Superior temporal gyrus (tissue), 1 donor: ENCODE results near the gene MTG2.

ENCODE experiments used
- DNase-seq: peaks from one replicate; pipeline ENCODE4 v3.0.0-alpha.2; 2016; ENCODE audit errors: extremely low spot score

Gene MTG2

GRCh38 chr20:62233684-62234083 is 50.9 kb downstream of the MTG2 start:
- DNase-seq = no peak

GRCh38 chr20:62234339-62234738 is 51.5 kb downstream of the MTG2 start:
- DNase-seq = no peak

GRCh38 chr20:62235001-62235776 is 52.4 kb downstream of the MTG2 start:
- no peak for DNase-seq

GRCh38 chr20:62235777-62236157 is 52.9 kb downstream of the MTG2 start:
- no peak for DNase-seq

GRCh38 chr20:62236200-62236599 is 53.4 kb downstream of the MTG2 start:
- no peak for DNase-seq

- peak; percentile 36 for DNase-seq
Measured at GRCh38 chr20:62236766-62237513, 54.1 kb downstream of the MTG2 start.

GRCh38 chr20:62237514-62237800 is 54.6 kb downstream of the MTG2 start:
- no peak for DNase-seq

- peak; percentile 99 for DNase-seq
Measured at GRCh38 chr20:62237801-62238568, 55.2 kb downstream of the MTG2 start, which contains the start of gene OSBPL2. TSS of gene OSBPL2 (plus strand) at chr20:62238521. CDS start at chr20:62256185, 17,664 bp downstream.

GRCh38 chr20:62238569-62239277 is 55.9 kb downstream of the MTG2 start:
- DNase-seq = no peak

- DNase-seq = no peak
Measured at GRCh38 chr20:62239278-62239879, 56.6 kb downstream of the MTG2 start.

GRCh38 chr20:62240020-62240685 is 57.3 kb downstream of the MTG2 start:
- DNase-seq = no peak

- DNase-seq = no peak
Measured at GRCh38 chr20:62241506-62241905, 58.7 kb downstream of the MTG2 start.

GRCh38 chr20:62242176-62242575 is 59.3 kb downstream of the MTG2 start:
- no peak for DNase-seq

- no peak for DNase-seq
Measured at GRCh38 chr20:62243106-62243505, 60.3 kb downstream of the MTG2 start.

- DNase-seq = no peak
Measured at GRCh38 chr20:62243906-62244515, 61.2 kb downstream of the MTG2 start.

- DNase-seq = no peak
Measured at GRCh38 chr20:62244644-62245108, 61.8 kb downstream of the MTG2 start.

GRCh38 chr20:62245911-62246280 is 63.1 kb downstream of the MTG2 start:
- DNase-seq = no peak

GRCh38 chr20:62246431-62246830 is 63.6 kb downstream of the MTG2 start:
- no peak for DNase-seq

- DNase-seq = no peak
Measured at GRCh38 chr20:62246872-62247652, 64.2 kb downstream of the MTG2 start.
